ENCODE measurements around the gene CPT1B.

GRCh38 chr22:50525104-50525857 is 52.9 kb downstream of the CPT1B start, which contains the start of gene SCO2:
- TF ChIP-seq CTCF (IDR thresholded peaks at IDR 0.05 in 4 of 5, conservative IDR thresholded peaks at IDR 0.05 in 1 of 5) (peak in 4 of 5 experiments; percentile 37 to 57 (median 47)), POLR2A (IDR thresholded peaks at IDR 0.05) (peak; percentile 68 to 72)
